Stimulated activated CD8-positive, alpha-beta memory T cell treated with anti-CD3 and anti-CD28 coated beads, Interleukin-4, amount 100 ng/mL, for 48 hours (primary cell): ENCODE data around the gene GSKIP.

Experiments used
- DNase-seq: peaks from one replicate; pipeline ENCODE4 v3.0.0-alpha.2; 2020

GSKIP gene

GRCh38 chr14:96422992-96423391 is 59.7 kb downstream of the GSKIP start:
- DNase-seq = no peak

GRCh38 chr14:96423446-96424108 is 60.3 kb downstream of the GSKIP start:
- no peak for DNase-seq

- DNase-seq = peak; percentile 35
Measured at GRCh38 chr14:96424109-96424989, 61.0 kb downstream of the GSKIP start.

GRCh38 chr14:96434040-96434439 is 70.7 kb downstream of the GSKIP start:
- no peak for DNase-seq
